ENCODE results near the gene ABCA7.

DNA sequence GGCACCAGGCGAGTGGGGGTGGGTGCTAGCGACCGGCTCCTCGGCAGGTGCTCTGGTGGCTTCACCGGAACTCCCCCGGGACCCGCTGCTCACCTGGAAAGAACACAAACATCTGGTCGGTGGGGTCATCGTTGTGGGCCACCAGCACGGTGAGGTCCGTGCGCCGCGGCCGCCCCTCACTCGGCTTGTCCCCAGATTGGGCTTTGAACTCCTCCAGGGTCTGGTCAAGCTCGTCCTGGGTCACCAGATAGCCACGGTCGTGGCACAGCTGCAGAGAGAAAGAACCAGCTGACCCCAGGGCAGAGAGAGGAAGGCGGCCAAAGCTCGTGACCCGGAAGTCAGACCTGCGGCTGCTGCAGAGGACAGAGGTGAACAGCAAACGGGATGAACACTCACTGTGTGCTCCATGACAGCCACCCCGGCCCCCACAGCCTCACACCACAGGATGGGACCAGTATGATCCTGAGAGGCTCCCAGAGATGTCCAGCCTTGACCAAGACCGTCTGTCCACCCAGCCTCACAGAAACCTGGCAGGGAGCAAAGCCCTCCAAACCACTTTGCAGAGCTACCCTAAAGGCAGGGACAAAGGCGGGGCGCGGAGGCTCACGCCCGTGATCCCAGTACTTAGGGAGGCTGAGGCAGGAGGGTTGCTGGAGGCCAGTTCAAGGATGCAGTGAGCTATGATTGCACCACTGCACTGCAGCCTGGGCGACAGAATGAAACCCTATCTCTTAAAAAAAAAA, 54.1 kb downstream of the ABCA7 start:
- TF ChIP-seq, protein P1, sequence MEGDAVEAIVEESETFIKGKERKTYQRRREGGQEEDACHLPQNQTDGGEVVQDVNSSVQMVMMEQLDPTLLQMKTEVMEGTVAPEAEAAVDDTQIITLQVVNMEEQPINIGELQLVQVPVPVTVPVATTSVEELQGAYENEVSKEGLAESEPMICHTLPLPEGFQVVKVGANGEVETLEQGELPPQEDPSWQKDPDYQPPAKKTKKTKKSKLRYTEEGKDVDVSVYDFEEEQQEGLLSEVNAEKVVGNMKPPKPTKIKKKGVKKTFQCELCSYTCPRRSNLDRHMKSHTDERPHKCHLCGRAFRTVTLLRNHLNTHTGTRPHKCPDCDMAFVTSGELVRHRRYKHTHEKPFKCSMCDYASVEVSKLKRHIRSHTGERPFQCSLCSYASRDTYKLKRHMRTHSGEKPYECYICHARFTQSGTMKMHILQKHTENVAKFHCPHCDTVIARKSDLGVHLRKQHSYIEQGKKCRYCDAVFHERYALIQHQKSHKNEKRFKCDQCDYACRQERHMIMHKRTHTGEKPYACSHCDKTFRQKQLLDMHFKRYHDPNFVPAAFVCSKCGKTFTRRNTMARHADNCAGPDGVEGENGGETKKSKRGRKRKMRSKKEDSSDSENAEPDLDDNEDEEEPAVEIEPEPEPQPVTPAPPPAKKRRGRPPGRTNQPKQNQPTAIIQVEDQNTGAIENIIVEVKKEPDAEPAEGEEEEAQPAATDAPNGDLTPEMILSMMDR (conservative IDR thresholded peaks at IDR 0.05), result no peak
- TF ChIP-seq ZFX (IDR thresholded peaks at IDR 0.05), result no peak
